Liver (tissue), 3 donors: ENCODE measurements around the gene C6orf58.

Experiments
- CTCF ChIP-seq: fragments of 150-350 bp; IDR thresholded peaks from 2 replicates; pipeline ENCODE4 v1.5.1; 2017; ENCODE audit warnings: improper control_type of control experiment, low read depth, low read length; ENCODE audit not compliant: missing input control
- FOXA1 ChIP-seq: IDR thresholded peaks from 2 replicates; pipeline ENCODE4 v1.6.1; 2016; ENCODE audit warnings: antibody characterized with exemption
- HNF4A ChIP-seq, 2 donors: conservative IDR thresholded peaks; 2 replicates each; pipeline ENCODE4 v1.6.1; 2016; ENCODE audit warnings: antibody characterized with exemption in 2 of 2, mild to moderate bottlenecking in 2 of 2
- MAX ChIP-seq: IDR thresholded peaks from 2 replicates; pipeline ENCODE4 v1.6.1; 2016; ENCODE audit warnings: antibody characterized with exemption
- RAD21 ChIP-seq, 2 donors: IDR thresholded peaks; 2 replicates each; pipeline ENCODE4 v1.6.1; 2016; ENCODE audit warnings: antibody characterized with exemption in 2 of 2, mild to moderate bottlenecking in 2 of 2
- SP1 ChIP-seq: IDR thresholded peaks from 2 replicates; pipeline ENCODE4 v1.6.1; 2018; ENCODE audit warnings: antibody characterized with exemption, mild to moderate bottlenecking
- TAF1 ChIP-seq: conservative IDR thresholded peaks from 2 replicates; pipeline ENCODE4 v1.6.1; 2016; ENCODE audit warnings: antibody characterized with exemption, mild to moderate bottlenecking
- YY1 ChIP-seq: IDR thresholded peaks from 2 replicates; pipeline ENCODE4 v1.6.1; 2016; ENCODE audit warnings: antibody characterized with exemption, mild to moderate bottlenecking
- donor health status: healthy.
- donor health status: healthy.

DNA sequence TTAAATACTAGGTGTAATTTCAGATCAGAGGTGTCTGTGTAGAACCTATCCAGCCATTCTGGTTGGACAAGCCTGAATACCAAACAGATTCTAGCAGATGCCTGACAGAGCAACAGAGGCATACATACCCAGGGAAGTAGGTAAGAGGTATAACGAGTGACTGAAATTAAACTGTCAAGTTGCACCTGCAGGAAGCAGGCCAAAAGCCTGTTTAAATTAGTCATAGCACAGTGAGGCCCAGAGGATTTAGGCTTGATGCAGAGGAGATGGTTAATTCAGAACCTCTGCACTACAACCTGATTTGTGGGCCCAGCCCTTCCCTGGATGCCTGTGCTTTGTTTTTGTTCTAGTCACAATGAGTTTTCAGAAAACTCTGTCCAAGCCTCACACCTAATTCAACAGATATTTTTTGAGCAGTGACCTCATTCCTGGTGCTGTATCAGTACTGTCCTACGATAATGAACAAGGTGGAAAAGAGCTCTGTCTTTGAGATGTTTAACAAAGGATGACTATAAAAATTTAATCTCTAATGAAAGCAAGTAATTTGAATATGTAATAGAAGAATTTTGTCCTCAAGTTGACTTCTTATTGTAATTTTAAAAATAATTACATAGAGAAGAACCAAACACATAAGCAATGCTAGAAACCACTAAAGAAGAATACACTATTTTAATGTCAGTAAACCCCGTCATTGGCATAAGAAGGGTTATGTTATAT, 31.7 kb downstream of the C6orf58 start:
- no peak for TF ChIP-seq CTCF
- TF ChIP-seq SP1: no peak
- TF ChIP-seq RAD21 (IDR thresholded peaks at IDR 0.05): no peak
- no peak for TF ChIP-seq MAX
- no peak for TF ChIP-seq FOXA1
- no peak for TF ChIP-seq TAF1
- no peak for TF ChIP-seq YY1
- TF ChIP-seq HNF4A (conservative IDR thresholded peaks at IDR 0.05): no peak
